Fibroblast of skin of left quadriceps (primary cell): ENCODE data around the gene SPPL3.

Experiments
- DNase-seq, 2 experiments: peaks; one replicate each; pipeline ENCODE4 v3.0.0-alpha.2; 2013; ENCODE audit warnings: low read depth in 2 of 2

The SPPL3 gene

DNA sequence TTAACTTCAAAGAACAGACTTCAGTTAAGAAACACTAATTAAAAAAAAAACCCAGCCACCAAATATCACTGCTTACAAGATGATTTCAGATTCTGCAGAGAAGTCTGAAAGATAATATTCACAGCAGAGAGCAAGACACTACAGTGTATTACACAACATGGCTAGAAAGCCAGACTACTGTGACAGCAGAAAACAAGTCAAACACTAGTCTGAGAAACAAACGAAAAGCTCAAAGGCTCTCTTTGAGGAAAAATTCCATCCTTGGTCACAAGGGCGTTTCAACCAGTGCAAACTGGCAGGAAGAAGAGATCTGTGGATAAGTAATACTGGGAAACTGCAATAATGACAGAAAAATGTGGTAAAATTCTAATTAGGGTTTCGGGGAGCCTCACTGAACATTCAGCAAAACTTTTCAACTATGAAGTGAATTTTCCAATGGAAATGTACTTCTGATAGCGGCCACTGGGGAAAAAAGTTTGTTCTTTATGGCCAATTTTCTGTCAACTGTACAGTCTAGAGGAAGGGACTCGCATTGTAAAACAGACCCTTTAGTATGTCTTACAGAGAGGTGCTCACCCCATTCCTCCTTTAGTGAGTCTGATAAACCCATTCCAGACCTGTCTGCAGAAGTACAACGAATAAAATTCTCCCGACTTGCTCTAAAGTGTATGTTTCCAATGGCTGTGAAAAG is 128.2 kb downstream of the SPPL3 start:
- no peak for DNase-seq

DNA sequence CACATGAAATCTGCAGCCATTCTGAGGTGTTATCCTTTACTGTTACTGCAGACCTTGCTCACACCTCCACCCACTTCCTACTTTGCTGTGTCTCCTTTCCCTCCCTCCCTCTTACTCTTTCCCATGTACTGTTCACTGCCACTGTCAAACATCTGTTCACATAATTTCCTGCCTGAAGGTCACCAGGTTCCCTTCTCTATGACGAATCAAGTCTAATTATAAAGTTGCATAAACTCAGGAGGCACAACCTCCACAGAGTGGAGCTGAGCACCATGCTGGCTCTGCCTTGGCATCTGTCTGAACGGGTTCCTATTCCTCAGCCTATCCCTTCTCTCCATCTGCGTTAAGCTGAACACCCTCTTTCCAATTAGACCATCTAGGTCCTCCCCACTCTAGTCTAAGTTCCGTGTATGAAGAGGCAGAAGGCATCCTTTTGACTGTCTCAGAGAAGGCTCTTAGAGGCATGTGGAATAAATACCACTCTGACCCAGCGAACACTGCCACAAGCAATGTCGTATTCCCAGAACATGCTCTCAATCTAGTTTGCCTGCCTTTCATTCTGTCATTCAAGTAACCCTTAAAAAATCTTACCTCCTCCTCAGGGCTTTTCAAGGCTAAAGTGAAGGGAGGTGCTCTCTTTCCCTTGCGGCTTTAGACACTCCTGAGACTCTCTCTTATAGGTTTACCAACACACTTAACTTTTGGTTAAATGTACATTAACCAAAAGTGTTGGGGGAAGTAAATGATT is 129.8 kb downstream of the SPPL3 start:
- DNase-seq, result no peak

DNA sequence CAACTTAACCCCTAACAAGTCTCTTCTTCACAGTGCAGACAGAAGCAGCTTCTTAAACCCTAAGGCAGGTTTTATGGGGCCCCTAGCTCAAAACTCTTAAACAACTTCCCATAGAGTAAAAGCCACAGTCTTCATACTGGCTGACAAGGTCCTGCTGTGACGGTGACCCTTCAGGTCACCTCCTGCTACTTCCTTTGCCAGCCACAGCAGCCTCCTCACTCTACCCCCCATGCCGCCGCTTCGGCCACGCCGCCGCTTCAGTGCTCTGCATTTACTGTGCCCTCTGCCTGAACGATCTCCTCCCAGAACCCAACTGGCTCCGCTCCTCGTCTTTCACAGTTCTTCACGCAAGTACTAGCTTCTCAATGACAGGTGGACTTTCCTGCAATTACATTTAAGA is 133.1 kb downstream of the SPPL3 start:
- no peak for DNase-seq

DNA sequence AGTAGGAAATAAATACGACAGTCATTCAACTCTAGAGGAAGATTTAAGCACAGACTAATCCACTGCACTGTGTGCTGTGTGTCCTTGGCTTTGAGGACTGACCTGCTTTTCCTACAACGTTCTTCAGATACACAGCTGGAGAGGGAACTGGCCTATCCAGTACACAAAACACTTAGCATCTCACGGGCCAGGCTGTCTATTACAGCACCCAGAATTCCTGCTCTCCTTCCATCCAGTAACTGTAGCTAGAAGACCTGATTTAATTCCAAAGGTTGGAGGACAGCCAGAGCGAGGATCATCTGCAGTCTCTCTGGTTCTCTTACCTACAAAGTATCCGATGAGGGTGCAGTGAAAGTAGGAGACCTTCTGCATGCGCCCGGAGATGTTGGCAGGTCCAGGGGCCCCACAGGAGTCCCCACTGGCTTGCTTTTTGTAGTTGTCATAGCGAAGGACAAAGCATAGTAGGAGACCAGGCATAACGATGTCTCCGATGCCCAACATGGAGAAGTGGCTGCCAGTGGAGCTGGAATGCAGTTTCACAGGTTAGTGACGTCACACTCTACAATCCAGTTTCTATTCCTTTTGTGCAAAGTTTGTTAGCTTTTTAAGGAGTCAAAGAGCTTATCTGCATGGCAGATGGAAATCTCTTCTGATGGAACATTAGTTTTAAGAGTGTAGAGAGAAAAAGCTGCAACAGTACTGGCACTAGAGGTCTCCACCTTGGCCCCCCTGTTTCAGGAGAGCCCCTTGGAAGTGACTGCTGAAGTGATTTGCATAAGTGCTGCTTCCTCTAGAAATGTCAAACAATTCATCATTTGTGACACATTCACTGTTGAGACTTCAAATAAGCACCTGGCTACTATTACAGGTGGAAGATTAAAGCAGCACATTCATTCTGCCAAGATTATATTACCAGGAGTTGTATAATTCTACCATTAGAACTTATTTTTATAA is 136.8 kb downstream of the SPPL3 start:
- no peak for DNase-seq

DNA sequence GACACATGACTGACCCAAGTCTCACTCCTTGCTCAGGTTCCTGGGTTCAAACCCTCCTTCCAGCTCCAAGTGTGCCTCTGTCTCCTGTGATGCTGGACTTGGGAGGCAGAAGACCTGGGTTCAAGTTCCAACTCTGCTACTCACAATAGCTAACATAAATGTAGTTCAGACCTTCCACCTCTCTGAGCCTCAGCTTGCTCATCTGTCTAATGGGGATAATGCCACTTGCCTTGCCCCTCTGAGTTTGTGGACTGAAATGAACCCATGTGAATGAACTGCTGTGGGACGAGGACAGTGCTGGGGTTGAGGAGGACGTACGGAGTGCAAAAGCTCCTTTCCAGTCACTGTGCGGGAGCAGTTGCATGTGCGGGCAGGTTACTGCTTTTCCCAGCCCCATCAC is 137.6 kb downstream of the SPPL3 start:
- no peak for DNase-seq

DNA sequence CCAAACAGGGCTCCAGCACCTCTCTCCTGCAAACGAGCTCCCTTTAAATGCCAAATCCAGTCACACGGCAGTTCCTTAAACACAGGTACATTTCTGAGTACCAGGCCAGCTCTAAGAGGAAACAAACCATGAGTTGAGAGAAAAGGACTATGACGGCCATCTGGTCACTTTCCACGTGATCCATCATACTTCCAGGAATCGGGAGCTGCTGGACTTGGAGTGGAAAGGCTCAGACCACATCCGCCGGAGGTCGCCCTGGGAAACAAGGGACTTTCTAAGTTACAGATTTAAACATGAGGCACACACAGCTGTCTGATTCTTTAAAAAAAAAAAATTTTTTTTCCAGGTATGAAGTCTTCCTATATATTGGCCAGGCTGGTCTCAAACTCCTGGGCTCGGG is 139.3 kb downstream of the SPPL3 start:
- DNase-seq, result no peak

DNA sequence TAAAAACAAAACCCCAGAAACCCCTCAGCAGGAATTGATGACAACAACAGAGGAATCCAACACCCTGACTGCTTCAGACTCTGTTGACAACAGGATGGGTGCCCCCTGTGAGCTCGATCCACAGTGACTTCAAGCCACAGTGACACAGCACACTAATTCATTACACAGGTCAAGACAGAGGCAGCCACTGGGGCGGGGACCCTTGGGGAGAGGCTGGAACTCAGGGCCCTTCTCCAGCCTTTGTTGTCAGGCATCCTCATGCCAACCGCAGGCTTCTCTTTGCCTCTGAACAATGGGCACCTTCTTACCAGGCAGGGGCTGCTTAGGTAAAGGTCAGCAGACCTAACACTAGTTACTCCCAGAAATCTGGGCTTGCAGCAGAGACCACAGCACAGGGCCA is 140.9 kb downstream of the SPPL3 start:
- no peak for DNase-seq

DNA sequence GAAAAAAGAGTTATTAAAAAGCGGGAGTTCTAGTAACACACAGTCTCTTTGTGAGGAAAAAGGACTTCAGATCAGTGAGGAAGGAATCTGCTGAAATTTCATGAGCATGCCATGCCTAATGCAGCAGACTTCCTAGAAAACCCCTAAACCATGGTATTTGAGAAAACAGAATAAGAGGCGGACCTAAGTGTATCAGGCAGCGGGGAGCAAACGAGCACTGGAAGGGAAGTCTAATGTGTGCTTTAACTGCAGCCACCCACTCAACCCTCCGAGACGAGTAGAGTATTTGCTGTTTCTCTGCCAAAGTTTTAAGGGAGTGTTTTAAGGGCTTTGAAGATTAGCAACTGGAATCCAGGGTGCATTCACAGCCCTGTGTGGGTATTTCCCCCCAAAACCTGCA is 142.1 kb downstream of the SPPL3 start:
- DNase-seq, result no peak

DNA sequence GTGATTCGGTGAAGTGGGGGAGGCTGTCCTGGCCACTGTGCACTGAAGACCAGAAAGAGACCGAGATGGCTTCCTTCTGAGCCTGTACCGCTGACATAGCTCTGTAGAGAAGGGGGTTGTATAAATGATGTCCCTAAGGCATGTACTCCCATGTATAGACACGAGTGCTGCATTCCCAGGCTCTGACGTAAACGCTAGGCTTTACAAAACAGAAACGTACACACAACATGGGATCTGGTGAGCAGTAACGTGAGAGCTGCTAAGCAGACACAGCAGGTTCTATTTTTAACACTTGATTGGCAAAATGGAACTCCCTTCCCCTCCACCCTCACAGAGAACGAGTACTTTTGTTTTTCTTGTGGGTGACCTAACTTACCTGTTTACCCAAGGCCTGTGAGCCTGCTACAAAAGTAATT is 142.6 kb downstream of the SPPL3 start:
- peak; percentile 87 to 89 for DNase-seq

DNA sequence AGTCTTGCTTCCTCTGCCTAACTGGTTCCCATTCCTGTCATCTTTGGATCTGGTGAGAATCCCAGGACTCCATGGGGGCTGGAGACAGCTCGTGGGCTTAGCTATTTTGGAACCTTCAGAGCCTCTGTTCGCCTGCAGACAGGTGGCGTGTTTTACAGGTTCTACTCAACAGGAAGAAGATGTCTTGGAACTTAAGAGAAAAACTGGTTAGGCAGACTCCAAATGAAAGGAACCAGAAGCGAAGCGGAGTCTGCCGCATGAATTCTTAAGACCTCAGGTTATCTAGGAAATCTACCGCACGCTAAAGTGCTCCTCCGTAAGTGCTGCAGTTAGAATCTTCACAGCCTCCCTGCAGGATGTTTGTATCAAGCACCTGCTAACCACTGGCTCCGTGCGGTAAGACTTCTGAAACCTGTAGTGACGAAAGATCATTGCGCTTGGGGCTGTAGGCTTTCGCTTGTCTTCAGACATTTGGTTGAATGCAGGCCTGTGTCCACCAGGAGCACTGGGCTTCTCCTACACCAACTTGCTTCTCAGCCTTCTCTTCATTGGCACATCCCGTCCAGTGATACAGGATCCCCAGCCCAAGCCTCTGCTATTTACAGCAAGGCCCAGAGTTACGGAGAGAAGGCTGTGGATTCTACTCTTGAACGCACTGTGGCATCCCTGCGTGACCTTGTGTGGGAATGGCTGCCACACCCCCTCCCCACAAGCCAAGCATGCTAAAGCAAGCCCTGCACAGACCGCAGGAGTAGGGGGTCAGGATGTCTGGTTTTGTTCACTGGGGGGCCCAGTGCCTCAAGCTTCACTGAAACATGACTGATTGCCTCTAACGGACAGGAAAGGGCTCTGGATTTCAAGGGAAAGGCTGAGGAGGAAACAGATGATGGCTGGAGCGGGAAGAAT is 143.6 kb downstream of the SPPL3 start:
- DNase-seq, result no peak

DNA sequence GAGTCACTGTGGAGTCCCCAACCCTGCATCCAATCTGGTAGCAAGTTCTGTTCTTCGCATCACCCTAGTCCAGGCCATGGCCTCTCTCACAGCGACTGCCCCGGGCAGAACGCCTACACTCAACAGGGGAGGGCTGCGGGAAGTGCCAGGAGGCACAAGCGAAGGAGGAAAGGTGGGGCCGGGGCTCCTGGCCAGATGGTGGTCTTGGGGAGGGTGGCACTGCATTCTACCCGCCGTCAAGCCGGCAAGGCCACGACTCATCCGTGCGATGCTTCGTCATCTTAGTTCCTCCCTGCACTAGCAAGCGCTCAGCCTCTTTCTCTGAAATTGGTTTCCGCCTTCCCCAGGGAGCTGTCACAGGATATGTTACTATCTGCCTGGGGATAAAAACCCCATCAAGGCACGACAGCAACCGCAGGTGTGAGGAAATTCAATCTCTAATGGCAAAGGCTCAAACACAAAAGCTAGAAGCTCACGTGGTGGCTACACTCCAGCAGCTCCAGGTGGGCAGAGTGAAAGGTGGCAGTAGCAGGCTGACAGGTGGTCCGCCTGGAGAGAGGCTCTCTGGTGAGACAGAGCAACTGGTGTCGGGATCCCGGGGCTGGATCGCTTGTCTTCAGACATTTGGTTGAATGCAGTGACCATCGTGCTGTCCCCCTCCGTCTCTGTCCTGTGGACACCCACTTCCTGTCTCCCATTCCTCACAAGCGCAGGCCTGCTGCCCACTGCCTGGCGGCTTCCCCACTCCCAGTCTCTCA is 144.4 kb downstream of the SPPL3 start:
- no peak for DNase-seq

DNA sequence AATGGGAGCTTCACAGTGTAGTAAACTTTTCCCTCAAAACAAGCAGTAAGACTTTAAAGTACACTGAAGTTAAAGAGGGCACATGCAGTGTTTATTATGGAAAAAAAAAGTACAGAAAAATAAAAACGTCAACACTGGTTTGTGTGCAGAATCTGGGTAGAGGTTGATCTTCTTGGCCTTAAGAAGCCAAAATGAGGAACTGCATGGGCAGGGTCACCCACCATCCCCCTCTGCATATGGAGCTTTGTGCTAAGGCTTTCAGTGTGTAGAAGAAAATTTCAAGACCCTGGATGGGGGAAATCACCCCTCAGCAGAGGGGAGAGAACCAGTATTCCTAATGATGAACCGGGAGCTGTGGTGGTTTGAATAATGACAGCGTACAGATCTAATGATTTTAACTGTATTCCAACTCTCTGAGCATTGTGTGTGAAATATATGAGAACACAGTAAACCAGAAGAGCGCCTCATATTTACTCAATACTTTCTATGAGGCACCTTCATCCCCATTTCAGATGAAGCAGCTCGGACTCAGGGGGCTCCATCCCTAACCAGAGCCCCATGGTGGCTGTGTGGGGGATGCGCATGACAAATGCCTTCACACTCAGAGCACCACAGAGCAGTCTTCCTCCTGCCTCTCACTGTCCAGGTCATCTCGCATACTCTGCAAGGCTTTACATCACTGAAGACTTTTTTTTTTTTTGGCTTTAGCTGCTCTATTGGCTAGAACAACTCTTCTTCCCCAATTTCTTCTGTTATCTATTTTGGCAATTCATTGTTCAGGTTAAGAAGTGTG is 145.2 kb downstream of the SPPL3 start:
- DNase-seq, result no peak

DNA sequence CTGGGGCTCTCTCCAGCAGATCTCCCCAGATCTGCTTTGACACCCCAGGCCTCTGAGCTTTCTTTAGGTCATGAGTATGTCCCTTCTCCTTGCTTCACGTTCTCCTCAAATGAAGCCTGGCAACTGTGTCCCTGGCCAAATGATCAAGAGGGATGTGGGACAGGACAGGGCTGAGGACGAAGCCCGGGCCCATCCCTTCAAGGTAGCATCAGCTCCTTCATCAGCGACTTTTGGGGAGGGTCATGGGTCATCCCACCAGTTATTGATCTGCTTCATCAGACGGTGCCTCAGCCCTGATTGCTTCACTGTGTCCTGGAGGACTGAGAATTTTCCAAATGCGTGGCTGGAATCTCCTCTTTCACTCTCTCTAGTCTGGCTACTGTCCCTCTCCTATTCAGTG is 146.2 kb downstream of the SPPL3 start:
- no peak for DNase-seq

DNA sequence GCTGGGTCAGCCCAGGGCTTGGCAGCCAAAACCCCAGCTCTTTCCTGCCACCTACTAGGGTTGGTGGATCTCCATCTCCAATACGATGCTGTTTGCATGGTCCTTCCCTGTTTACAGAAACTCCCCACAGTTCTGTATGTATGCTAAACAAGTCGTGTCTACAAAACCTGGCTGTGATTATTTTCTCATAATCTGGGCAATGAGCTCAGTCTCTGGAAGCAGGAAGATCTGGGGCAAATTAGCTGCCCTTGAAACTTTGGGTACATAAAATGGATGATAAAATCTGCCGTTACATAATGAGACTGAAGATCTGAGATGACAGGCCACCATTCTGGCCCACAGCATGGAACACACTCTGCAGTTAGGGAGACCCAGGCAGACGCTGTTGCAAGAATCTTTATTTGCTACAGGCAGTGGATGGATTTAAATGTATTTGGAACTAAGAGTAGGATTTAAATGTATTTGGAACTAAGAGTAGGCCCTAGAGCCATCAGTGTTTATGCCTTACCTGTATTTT is 146.9 kb downstream of the SPPL3 start:
- DNase-seq, result no peak

DNA sequence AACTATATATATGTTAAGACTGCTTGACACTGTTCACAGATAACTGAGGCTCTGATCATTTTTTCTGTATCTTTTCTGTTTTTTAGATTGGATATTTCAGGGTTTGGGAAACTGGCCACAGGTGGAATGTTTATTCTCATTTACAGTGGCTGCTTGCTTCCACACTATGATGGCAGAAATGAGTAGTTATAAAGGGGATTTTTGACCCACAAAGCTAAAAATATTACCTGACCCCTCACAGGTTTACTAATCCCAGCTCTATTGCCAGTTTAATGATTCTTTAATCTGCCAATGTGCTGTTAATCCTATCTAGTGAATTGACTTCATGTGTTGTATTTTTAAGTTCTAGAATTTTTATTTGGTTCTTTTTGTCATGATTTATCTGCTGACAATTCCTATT is 148.9 kb downstream of the SPPL3 start:
- DNase-seq, result no peak

DNA sequence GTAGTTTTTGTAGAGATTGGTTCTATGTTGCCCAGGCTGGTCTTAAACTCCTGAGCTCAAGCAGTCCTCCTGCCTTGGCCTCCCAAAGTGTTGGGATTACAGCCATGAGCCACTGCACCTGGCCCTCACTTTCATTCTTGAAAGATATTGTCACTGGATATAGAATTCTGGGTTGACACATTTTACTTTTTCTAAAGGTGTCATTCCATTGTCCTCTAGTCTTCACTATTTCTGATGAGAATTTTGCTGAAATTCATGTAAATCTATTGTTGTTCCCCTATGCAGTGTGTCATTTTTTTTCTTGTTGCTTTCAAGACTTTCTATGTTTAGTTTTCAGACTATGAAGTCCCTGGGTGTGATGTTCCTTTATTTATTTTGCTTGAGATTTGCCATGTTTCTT is 149.4 kb downstream of the SPPL3 start:
- no peak for DNase-seq

DNA sequence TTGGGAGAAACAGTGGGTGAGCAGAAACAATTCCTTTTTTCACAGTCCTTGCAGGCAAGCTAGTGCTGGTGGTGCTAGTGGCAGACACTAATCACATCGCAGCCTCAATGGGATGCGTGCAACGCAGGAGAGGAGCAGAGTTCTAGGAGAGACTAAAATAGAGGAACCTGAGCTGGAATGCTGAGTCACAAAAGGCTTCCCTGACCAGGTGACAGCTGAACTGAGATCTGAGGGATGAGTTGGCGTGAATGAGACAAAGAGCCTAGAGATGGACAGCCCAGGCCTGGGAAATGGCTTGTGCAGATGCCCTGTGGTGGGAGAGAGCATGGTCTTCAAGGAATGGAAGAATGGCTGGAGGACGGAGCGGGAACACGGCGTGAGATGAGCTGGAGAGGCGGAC is 152.8 kb downstream of the SPPL3 start:
- no peak for DNase-seq

DNA sequence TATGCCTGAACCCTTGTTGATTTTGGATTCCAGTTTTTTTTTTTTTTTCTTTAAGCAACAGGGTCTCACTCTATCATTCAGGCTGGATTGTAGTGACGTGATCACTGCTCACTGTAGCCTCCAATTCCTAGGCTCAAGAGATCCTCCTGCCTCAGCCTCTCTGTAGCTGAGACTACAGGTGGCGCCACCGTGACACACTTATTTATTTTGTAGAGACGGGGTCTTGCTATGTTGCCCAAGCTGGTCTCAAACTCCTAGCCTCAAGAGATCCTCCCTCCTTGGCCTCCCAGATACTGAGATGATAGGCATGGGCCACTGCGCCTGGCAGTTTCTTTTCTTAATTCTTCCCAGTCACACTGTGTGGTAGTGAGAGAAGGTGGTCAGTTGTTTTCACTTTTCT is 153.4 kb downstream of the SPPL3 start:
- DNase-seq, result no peak

DNA sequence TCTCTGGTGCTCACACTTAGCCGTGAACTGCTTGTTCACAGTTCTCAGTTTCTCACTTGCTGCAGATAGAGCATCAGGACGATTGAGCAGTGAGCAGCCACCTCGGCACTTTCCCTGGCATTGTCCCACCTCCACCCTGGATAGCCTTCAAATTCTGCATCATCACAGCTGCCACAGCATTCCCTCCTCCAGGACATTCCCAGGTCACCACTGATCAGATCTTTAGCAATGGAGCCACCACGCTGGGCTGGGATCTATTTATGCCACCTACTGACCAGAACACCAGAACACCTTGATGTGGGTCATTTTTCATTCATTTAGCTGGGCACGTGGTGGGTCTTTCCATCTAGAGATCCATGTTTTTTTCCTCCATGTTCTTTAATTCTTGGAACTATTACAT is 154.9 kb downstream of the SPPL3 start:
- DNase-seq, result no peak

DNA sequence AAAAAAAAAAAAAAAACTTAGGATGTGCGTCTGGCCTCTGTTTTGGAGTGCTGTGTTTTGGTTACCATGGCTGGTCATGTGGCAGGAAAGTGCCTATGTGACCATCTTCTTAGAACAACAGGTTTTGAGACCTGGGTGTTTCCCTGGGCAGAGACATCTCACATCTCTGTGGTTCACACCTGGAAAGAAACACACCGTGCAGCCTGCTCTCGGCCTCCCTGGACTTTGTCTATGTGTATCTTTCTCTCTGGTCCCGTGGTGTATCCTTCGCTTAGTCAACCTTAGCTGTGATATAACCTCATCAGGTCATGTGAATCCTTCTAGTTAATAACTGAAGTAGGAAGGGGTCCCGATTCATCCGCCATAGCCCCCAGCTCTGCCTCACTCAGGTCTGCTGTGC is 155.9 kb downstream of the SPPL3 start:
- DNase-seq, result no peak
